Measurements from ENCODE around the gene DIP2B.

DNA sequence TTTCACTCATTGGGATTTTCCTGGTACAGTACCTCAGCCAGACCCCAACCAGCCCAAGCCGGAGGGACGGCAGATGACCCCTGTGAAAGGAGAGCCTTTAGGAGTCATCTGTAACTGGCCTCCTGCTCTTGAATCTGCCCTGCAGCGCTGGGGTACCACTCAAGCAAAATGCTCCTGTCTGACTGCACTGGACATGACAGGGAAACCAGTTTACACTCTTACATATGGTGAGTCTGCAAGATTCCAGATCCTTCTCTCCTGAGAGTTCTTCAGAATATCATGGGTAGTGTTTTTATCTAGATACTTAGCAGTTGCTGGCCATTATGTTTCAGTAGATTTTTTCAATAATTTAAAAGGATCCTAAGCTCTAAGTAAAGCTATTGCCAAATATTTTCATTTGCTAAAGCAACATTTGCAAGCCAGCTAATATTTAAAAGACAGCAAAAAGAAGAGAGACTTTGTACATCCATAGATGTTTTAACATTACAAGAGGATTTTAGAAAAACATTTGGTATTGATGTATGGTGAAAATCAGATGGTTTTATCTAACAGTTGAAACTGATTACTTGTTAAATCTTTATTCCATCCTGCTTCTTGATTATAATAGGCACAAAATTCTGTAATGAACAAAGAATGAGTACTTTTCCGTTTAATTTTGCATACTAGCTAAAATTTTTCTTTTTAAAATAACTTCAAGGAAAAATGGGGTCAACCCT, 174.0 kb downstream of the DIP2B start:
- TF ChIP-seq, protein P1, sequence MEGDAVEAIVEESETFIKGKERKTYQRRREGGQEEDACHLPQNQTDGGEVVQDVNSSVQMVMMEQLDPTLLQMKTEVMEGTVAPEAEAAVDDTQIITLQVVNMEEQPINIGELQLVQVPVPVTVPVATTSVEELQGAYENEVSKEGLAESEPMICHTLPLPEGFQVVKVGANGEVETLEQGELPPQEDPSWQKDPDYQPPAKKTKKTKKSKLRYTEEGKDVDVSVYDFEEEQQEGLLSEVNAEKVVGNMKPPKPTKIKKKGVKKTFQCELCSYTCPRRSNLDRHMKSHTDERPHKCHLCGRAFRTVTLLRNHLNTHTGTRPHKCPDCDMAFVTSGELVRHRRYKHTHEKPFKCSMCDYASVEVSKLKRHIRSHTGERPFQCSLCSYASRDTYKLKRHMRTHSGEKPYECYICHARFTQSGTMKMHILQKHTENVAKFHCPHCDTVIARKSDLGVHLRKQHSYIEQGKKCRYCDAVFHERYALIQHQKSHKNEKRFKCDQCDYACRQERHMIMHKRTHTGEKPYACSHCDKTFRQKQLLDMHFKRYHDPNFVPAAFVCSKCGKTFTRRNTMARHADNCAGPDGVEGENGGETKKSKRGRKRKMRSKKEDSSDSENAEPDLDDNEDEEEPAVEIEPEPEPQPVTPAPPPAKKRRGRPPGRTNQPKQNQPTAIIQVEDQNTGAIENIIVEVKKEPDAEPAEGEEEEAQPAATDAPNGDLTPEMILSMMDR (IDR thresholded peaks at IDR 0.05; ENCODE audit: poor library complexity, severe bottlenecking): no peak
- TF ChIP-seq EZH2 (IDR thresholded peaks at IDR 0.05; ENCODE audit: borderline replicate concordance, insufficient read depth, low read length, poor library complexity, severe bottlenecking) (no peak), POLR2AphosphoS5 (IDR thresholded peaks at IDR 0.05) (no peak), TAF1 (IDR thresholded peaks at IDR 0.05; ENCODE audit: low read depth) (no peak), RAD21 (conservative IDR thresholded peaks at IDR 0.05) (no peak), EP300 (conservative IDR thresholded peaks at IDR 0.05; ENCODE audit: poor library complexity, severe bottlenecking) (no peak), SMC3 (conservative IDR thresholded peaks at IDR 0.05; ENCODE audit: poor library complexity) (no peak), MXI1 (conservative IDR thresholded peaks at IDR 0.05; ENCODE audit: poor library complexity, severe bottlenecking) (no peak)
- TF ChIP-seq, protein P2, sequence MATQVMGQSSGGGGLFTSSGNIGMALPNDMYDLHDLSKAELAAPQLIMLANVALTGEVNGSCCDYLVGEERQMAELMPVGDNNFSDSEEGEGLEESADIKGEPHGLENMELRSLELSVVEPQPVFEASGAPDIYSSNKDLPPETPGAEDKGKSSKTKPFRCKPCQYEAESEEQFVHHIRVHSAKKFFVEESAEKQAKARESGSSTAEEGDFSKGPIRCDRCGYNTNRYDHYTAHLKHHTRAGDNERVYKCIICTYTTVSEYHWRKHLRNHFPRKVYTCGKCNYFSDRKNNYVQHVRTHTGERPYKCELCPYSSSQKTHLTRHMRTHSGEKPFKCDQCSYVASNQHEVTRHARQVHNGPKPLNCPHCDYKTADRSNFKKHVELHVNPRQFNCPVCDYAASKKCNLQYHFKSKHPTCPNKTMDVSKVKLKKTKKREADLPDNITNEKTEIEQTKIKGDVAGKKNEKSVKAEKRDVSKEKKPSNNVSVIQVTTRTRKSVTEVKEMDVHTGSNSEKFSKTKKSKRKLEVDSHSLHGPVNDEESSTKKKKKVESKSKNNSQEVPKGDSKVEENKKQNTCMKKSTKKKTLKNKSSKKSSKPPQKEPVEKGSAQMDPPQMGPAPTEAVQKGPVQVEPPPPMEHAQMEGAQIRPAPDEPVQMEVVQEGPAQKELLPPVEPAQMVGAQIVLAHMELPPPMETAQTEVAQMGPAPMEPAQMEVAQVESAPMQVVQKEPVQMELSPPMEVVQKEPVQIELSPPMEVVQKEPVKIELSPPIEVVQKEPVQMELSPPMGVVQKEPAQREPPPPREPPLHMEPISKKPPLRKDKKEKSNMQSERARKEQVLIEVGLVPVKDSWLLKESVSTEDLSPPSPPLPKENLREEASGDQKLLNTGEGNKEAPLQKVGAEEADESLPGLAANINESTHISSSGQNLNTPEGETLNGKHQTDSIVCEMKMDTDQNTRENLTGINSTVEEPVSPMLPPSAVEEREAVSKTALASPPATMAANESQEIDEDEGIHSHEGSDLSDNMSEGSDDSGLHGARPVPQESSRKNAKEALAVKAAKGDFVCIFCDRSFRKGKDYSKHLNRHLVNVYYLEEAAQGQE (IDR thresholded peaks at IDR 0.05; ENCODE audit: borderline replicate concordance): no peak

All from neural cell (in vitro differentiated cells).